Left colon (tissue), 2 donors: ENCODE results near the gene MSI1. TPM values are rescaled to one million over a fixed set of nuclear protein-coding genes. Genes with fewer than 3 reads are reported as not detected.

ENCODE experiments used
- total RNA-seq, 2 donors: library from RNA; stranded (reverse); fragmentation: NEBNext Ultra II Directional; extraction: Animal tissue kit (Norgen Biotek cat#: 25700); gene quantifications; one replicate each; pipeline ENCODE4 v1.2.1, GENCODE V29; 2021
- donor health status: DM: no; HTN: no; CAD: no.
- donor health status: DM: yes; HTN: yes; CAD: no.

Gene MSI1
- total RNA-seq, 2 donors from 2014 or later = 3.4 to 7.4 TPM

Other genes with a start within 250 kb of the MSI1 start
- 10 to 100 TPM; 61.3 to 78.8 TPM for gene GCN1, start 174.4 kb downstream of the MSI1 start, total RNA-seq
- 1,000 to 10,000 TPM; 1,414 to 1,580 TPM for gene RPLP0, start 168.1 kb downstream of the MSI1 start, total RNA-seq
- gene PXN, start 103.4 kb downstream of the MSI1 start, total RNA-seq = 100 to 1,000 TPM; 161 to 164 TPM
- 1,000 to 10,000 TPM; 7,104 to 9,174 TPM for gene RNU4-2, start 77.3 kb downstream of the MSI1 start, total RNA-seq
- 1,000 to 10,000 TPM; 2,546 to 2,662 TPM for gene RNU4-1, start 75.9 kb downstream of the MSI1 start, total RNA-seq
- 1 to 10 TPM; 1.2 to 1.3 TPM for gene SIRT4, start 66.8 kb downstream of the MSI1 start, total RNA-seq
- not detected for gene PLA2G1B, start 41.4 kb downstream of the MSI1 start, total RNA-seq
- 1,000 to 10,000 TPM in 1 of 2 donors, 100 to 1,000 TPM in 1; 936 to 1,140 TPM for gene COX6A1, start 68.9 kb upstream of the MSI1 start, total RNA-seq
- gene TRIAP1, start 77.2 kb upstream of the MSI1 start, total RNA-seq = 10 to 100 TPM; 14.1 to 20.1 TPM
- gene GATC, start 77.3 kb upstream of the MSI1 start, total RNA-seq = 10 to 100 TPM; 18.9 to 32.7 TPM
- gene SRSF9, start 100.6 kb upstream of the MSI1 start, total RNA-seq = 100 to 1,000 TPM; 135 to 143 TPM
- gene DYNLL1, start 126.9 kb upstream of the MSI1 start, total RNA-seq = 100 to 1,000 TPM; 338 to 371 TPM
- gene COQ5, start 160.0 kb upstream of the MSI1 start, total RNA-seq = 10 to 100 TPM; 31.2 to 35.1 TPM
- gene RNF10, start 165.2 kb upstream of the MSI1 start, total RNA-seq = 100 to 1,000 TPM; 211 to 223 TPM
- gene POP5, start 212.2 kb upstream of the MSI1 start, total RNA-seq = 10 to 100 TPM; 28.5 to 34.5 TPM